ENCODE measurements around the gene RXFP2. TPM values are rescaled to one million over a fixed set of nuclear protein-coding genes. Genes with fewer than 3 reads are reported as not detected.

The RXFP2 gene
- total and polyA plus RNA-seq, 10 of the 15 experiments (the other 5 are each of a cell fraction or from before 2014, with no cell fraction given): 0.01 to 0.05 TPM; not detected in 8

- TF ChIP-seq ZBTB33 (IDR thresholded peaks at IDR 0.05) (no peak), TAF1 (IDR thresholded peaks at IDR 0.05; ENCODE audit: borderline replicate concordance, low read depth, low read length) (no peak), HSF1 (IDR thresholded peaks at IDR 0.05; ENCODE audit: low read depth, low read length) (no peak)
Measured at GRCh38 chr13:31815361-31816144, 76.2 kb downstream of the RXFP2 start (continued).

GRCh38 chr13:31818236-31818635, 78.9 kb downstream of the RXFP2 start:
- Histone ChIP-seq H3K4me2 (ENCODE audit: control insufficient read depth, insufficient read depth) (no peak overlapping the region), H2AFZ (ENCODE audit: control insufficient read depth, low read depth, low read length) (no peak overlapping the region), H3K27ac (ENCODE audit: control insufficient read depth, insufficient read depth) (no peak overlapping the region), H3K4me3 (no peak overlapping the region), H3K27me3 (replicated peaks in 1 of 2; ENCODE audit: control insufficient read depth in 2 of 2, insufficient read depth in 2 of 2, low read length in 1 of 2) (no peaks in the 10 kb centered on the region), H3K9ac (ENCODE audit: control insufficient read depth, insufficient read depth, low read length) (no peak overlapping the region), H3K4me1 (ENCODE audit: control insufficient read depth, insufficient read depth, low read length) (no peaks in the 10 kb centered on the region), H3K9me3 (replicated peaks; ENCODE audit: control insufficient read depth, insufficient read depth, low read length) (no peaks in the 10 kb centered on the region; the same call in 2 of the 3 replicates), H3K36me3 (ENCODE audit: control insufficient read depth in 2 of 2, insufficient read depth in 2 of 2, low read length in 1 of 2) (no peaks in the 10 kb centered on the region), H3K79me2 (ENCODE audit: control insufficient read depth, insufficient read depth, low read length) (no peaks in the 10 kb centered on the region), H4K20me1 (ENCODE audit: control insufficient read depth, insufficient read depth) (no peaks in the 10 kb centered on the region)
- DNase-seq (ENCODE audit: low read depth, low spot score) (no peak), ATAC-seq (no peak), FAIRE-seq (no peak)
- CTCF ChIA-PET: interaction anchor here (1.6 kb wide), 1 partner anchor 91 kb away, joined by 3 read pairs; no protein-coding TSS in a partner anchor
- no TSS peak for BruUV-seq (replicated peaks)
- intact Hi-C loops (cut with micrococcal nuclease; ENCODE audit: unreplicated experiment): no loop called here
- SMC1A ChIA-PET (ENCODE audit: uncharacterized antibody, unreplicated experiment): no interaction called here
- RAD21 ChIA-PET (ENCODE audit: unreplicated experiment): no interaction called here
- in situ Hi-C loops (cut with MboI): no loop called here
- POLR2A ChIA-PET: no interaction called here
- TF ChIP-seq PML (IDR thresholded peaks at IDR 0.05; ENCODE audit: low read length): no peak
- no peak for TF ChIP-seq IRF3 (IDR thresholded peaks at IDR 0.05)
- TF ChIP-seq SREBF2 (IDR thresholded peaks at IDR 0.05; ENCODE audit: low read length): no peak
- no peak for TF ChIP-seq REST (IDR thresholded peaks at IDR 0.05; ENCODE audit: low read depth, low read length)
- TF ChIP-seq PKNOX1 (IDR thresholded peaks at IDR 0.05): no peak
- TF ChIP-seq BMI1 (IDR thresholded peaks at IDR 0.05; ENCODE audit: borderline replicate concordance): no peak
- TF ChIP-seq TCF7 (IDR thresholded peaks at IDR 0.05; ENCODE audit: borderline replicate concordance): no peak
- TF ChIP-seq CHD4 (IDR thresholded peaks at IDR 0.05): no peak
